Panc1 (cell line): ENCODE data around the gene ENOPH1. TPM values are rescaled to one million over a fixed set of nuclear protein-coding genes. Genes with fewer than 3 reads are reported as not detected.

Source experiments
- ATAC-seq: fragments of 200-7000 bp; cut with Tn5 transposase; 2 replicates; pipeline ENCODE4 v1.9.1; 2020; ENCODE audit warnings: mild to moderate bottlenecking, moderate library complexity
- BruUV-seq: library from RNA; stranded (reverse); fragments of 400-500 nt; replicated peaks from 2 replicates; lab custom pipeline; 2021; lab: Mats Ljungman, UMichigan
- CTCF ChIA-PET: fragments of 300-600 bp; sonication (Branson Sonifier 250); formaldehyde crosslinking; loops from one replicate; lab custom pipeline; 2022; ENCODE audit warnings: antibody characterized with exemption; lab: Charles Lee
- POLR2A ChIA-PET: fragments of 300-600 bp; sonication (Branson Sonifier 250); formaldehyde crosslinking; loops from one replicate; lab custom pipeline; 2022; ENCODE audit warnings: antibody characterized with exemption; lab: Charles Lee
- DNase-seq: peaks from one replicate; pipeline ENCODE4 v3.0.0-alpha.2; 2010; ENCODE audit warnings: low read depth, low spot score
- H3K27ac ChIP-seq: 2 replicates; pipeline ENCODE4 v1.5.1; 2011; ENCODE audit warnings: mild to moderate bottlenecking, low read length, inconsistent platforms
- H3K27me3 ChIP-seq: fragments of 200-500 bp; sonication (Bioruptor generic); 2 replicates; pipeline ENCODE4 v1.6.0; 2014; ENCODE audit warnings: low read length, inconsistent platforms; ENCODE audit not compliant: control insufficient read depth, insufficient read depth
- H3K36me3 ChIP-seq: fragments of 200-500 bp; sonication (Bioruptor generic); 2 replicates; pipeline ENCODE4 v1.5.1; 2014; ENCODE audit warnings: inconsistent platforms, mild to moderate bottlenecking, low read length, moderate library complexity; ENCODE audit not compliant: control insufficient read depth, insufficient read depth
- H3K4me1 ChIP-seq: 2 replicates; pipeline ENCODE4 v1.5.1; 2011; ENCODE audit warnings: inconsistent platforms, mild to moderate bottlenecking, low read length, moderate library complexity; ENCODE audit not compliant: control insufficient read depth, insufficient read depth
- H3K4me3 ChIP-seq, 2 experiments: 2 replicates each; pipeline ENCODE4 v1.5.1; 2011 to 2012; ENCODE audit warnings: low read depth in 2 of 2, low read length in 2 of 2, mild to moderate bottlenecking in 2 of 2, inconsistent platforms in 1 of 2, moderate library complexity in 1 of 2
- H3K9me3 ChIP-seq: fragments of 200-500 bp; sonication (Bioruptor generic); 2 replicates; pipeline ENCODE4 v1.5.1; 2014; ENCODE audit warnings: low read depth, mild to moderate bottlenecking, inconsistent platforms, low read length, moderate library complexity; ENCODE audit not compliant: control insufficient read depth, insufficient read depth
- CTCF ChIP-seq: fragments of 450-650 bp; IDR thresholded peaks from 2 replicates; pipeline ENCODE4 v1.5.1; 2017; ENCODE audit warnings: mild to moderate bottlenecking
- POLR2AphosphoS5 ChIP-seq: IDR thresholded peaks from 2 replicates; pipeline ENCODE4 v1.6.1; 2012; ENCODE audit warnings: mild to moderate bottlenecking, low read depth, low read length, moderate library complexity
- SIN3A ChIP-seq: IDR thresholded peaks from 2 replicates; pipeline ENCODE4 v1.6.1; 2012; ENCODE audit warnings: low read depth, mild to moderate bottlenecking, low read length, moderate library complexity, borderline replicate concordance; ENCODE audit not compliant: insufficient read depth
- TCF7L2 ChIP-seq: IDR thresholded peaks from 2 replicates; pipeline ENCODE4 v1.6.1; 2011; ENCODE audit warnings: mild to moderate bottlenecking, low read depth, low read length, inconsistent platforms
- in situ Hi-C: cut with HindIII; loops from 2 replicates; pipeline ENCODE4 v1.10.0; 2016; ENCODE audit warnings: low sequenced_read_pairs, low pct_unique_long_range_greater_than_20kb
- intact Hi-C: fragments of 100-400 bp; cut with micrococcal nuclease; formaldehyde crosslinking; loops from one replicate; pipeline ENCODE4 v1.10.0; 2022; ENCODE audit not compliant: unreplicated experiment
- total RNA-seq: library from RNA; stranded (reverse); gene quantifications from one replicate; pipeline ENCODE4 v1.2.1, GENCODE V29; 2021; ENCODE audit not compliant: unreplicated experiment
- TF ChIP-seq, protein P1 (sequence below), 2 experiments: IDR thresholded peaks; 2 replicates each; pipeline ENCODE4 v1.6.1; 2011 to 2012; ENCODE audit warnings: low read depth in 2 of 2, control low read depth in 1 of 2, low read length in 1 of 2, mild to moderate bottlenecking in 1 of 2, moderate library complexity in 1 of 2; ENCODE audit not compliant: insufficient read depth in 1 of 2

ENOPH1 gene
- total RNA-seq, 1 experiment from 2014 or later: 34.7 TPM

- no peaks in the 10 kb centered on the region for H3K27me3 ChIP-seq
- TF ChIP-seq CTCF (no peak), TCF7L2 (no peak), POLR2AphosphoS5 (no peak), SIN3A (no peak)
- TF ChIP-seq, protein P1, sequence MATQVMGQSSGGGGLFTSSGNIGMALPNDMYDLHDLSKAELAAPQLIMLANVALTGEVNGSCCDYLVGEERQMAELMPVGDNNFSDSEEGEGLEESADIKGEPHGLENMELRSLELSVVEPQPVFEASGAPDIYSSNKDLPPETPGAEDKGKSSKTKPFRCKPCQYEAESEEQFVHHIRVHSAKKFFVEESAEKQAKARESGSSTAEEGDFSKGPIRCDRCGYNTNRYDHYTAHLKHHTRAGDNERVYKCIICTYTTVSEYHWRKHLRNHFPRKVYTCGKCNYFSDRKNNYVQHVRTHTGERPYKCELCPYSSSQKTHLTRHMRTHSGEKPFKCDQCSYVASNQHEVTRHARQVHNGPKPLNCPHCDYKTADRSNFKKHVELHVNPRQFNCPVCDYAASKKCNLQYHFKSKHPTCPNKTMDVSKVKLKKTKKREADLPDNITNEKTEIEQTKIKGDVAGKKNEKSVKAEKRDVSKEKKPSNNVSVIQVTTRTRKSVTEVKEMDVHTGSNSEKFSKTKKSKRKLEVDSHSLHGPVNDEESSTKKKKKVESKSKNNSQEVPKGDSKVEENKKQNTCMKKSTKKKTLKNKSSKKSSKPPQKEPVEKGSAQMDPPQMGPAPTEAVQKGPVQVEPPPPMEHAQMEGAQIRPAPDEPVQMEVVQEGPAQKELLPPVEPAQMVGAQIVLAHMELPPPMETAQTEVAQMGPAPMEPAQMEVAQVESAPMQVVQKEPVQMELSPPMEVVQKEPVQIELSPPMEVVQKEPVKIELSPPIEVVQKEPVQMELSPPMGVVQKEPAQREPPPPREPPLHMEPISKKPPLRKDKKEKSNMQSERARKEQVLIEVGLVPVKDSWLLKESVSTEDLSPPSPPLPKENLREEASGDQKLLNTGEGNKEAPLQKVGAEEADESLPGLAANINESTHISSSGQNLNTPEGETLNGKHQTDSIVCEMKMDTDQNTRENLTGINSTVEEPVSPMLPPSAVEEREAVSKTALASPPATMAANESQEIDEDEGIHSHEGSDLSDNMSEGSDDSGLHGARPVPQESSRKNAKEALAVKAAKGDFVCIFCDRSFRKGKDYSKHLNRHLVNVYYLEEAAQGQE (IDR thresholded peaks at IDR 0.05; ENCODE audit: insufficient read depth in 1 of 2, low read depth in 2 of 2, low read length in 1 of 2): no peak
- in situ Hi-C loops (no loop called here), intact Hi-C loops (no loop called here)
- no peak for DNase-seq
- no peak for ATAC-seq
- H3K4me3 ChIP-seq: no peak overlapping the region
- no peaks in the 10 kb centered on the region for H3K4me1 ChIP-seq
- POLR2A ChIA-PET: no interaction called here
- BruUV-seq: no TSS peak
- CTCF ChIA-PET: no interaction called here
- H3K36me3 ChIP-seq: no peaks in the 10 kb centered on the region
- H3K9me3 ChIP-seq: no peaks in the 10 kb centered on the region
- H3K27ac ChIP-seq: no peak overlapping the region
Observed at GRCh38 chr4:82510216-82510615, 79.8 kb downstream of the ENOPH1 start.

Other genes with a start within 250 kb of the ENOPH1 start
- gene HNRNPD, start 56.6 kb upstream of the ENOPH1 start, total RNA-seq: 170 TPM
- gene HNRNPDL, start 128 bp upstream of the ENOPH1 start, total RNA-seq: 146 TPM
- 1.8 TPM for gene TMEM150C, start 131.4 kb downstream of the ENOPH1 start, total RNA-seq